GM18867 (cell line): Measurements from ENCODE around the gene LRPAP1.
"Not testable (repeated sequence)": the region's sequence is repeated elsewhere in the genome, so short reads cannot be mapped to it uniquely, and the experiment has no call there.

Experiments
- ATAC-seq: cut with Tn5 transposase; IDR thresholded peaks from one replicate; pipeline ENCODE4 v1.9.1; 2021; ENCODE audit warnings: mild to moderate bottlenecking, moderate library complexity; ENCODE audit not compliant: unreplicated experiment

Gene LRPAP1

DNA sequence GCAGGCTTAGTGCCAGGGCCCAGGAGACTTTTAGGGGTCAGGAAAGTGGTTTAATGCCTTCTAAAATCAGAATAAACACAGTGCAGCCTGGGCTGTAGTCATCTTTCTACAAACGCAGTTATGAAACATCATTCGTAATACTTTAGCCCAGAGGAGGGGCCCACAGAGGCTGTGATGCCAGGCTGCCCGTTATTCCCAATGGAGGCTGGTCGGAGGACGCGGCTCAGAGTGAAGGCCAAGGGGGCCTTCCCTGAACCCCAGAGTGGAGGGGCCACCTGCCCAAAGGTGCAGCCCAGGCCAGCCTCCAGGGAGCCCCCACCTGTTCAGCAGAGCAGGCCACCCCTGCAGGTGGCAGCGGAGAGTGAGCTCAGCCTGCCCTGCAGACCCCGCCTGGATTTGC lies 29.9 kb upstream of the LRPAP1 start:
- ATAC-seq = not testable (repeated sequence)

DNA sequence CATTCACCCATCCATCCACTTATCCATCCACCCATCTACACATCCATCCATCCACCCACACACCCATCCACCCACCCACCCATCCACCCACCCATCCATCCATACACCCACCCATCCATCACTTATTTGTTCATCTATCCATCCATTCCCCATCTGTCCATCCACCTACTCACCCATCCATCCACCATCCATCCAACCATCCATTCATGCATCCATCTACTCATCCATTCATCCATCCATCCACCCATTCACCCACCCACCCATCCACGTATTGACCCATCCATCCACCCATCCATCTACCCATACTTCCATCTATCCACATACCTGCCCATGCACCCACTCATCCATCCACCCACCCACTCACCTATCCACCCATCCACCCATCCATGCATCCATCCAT lies 28.2 kb upstream of the LRPAP1 start:
- ATAC-seq = not testable (repeated sequence)

DNA sequence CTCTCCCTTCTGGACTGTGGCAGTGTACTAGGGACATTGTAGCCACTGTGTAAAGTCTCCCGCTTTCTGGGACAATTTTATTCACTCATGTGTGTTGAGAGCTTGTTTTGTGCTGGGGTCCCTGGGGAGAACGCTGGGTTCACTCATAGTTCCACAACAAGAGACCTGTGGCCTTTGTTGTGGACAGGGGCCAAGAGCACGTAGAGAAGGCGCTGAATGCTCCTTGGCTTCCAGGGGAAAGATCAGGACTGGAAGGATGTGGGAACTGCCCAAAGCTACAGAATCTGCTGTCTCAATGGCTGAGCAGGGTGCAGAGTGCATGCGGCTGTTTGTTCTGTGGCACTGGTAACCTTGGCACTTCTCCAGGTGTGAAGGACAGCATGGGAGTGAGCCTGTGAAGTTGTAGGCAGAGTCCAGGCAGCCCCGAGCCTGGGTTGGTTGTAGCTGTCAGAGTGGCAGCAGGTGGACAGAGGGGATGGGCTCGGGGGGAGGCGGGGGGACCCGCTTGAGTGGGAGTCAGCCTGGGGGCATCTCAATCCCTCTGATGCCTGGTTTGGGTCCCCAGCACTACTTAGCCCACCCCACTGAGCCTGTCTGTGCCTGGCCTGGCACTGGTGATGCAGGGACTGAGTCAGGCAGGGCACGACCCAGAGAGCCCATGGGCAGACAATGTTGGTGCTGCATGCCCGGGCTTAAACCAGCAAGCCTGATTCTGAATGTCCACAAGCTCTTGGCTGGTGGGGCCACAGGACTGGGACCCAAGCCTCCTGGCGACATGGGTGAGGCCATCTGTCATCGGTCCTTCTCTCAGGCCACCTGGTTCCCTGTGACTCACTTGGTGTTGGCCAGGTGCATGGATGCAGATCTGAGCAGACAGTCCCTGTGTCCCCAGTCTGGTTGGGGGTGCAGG lies 27.4 kb upstream of the LRPAP1 start:
- ATAC-seq = not testable (repeated sequence)

DNA sequence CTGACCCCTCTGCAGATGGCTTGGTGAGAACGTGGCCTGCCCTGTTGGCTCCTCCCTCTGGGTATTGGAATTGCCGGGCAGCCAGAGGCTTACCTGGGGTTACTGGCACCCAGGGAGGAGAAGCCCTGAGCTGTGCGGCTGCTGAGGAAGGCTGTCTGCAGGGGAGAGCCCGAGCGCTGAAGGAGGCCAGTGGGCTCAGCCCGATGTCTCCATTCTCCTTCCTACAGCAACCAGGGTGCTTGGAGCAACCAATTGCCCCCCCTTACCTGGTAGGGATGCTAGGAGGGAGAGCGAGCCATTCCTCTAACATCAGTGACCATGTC lies 26.3 kb upstream of the LRPAP1 start:
- not testable (repeated sequence) for ATAC-seq

DNA sequence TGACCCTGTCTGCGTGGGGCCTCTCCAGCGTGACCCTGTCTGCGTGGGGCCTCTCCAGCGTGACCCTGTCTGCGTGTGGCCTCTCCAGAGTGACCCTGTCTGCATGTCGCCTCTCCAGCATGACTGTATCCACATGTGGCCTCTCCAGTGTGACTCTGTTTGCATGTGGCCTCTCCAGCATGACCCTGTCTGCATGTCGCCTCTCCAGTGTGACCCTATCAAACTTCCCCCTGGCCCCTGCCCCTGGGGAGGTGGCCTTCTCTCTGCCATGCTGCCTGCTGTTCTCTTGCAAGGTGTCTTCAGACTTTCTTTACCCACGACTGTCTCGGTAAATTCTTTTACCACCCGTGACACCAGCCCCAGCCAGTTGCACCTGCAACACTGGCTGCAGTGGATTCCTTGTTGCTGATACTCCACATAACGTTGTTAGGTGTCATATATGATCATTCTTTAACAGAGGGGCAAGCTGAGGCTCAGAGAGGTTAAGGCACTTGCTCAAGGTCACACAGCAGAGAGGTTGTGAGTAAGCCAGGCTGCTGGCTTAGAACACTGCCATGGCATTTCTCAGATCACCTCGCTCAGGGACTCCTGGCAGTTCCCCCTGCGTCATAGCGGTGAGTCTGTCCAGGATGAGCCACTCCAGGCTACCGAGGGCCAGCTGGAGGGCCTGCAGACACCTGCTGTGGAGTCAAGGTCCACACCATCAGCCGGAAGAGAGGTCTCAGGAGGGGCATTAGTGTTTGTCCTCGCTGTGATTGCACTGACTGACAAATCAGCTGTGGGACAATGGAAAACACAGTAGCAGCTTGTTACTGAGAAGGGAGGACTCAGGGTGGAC lies 25.7 kb upstream of the LRPAP1 start:
- ATAC-seq = not testable (repeated sequence)

DNA sequence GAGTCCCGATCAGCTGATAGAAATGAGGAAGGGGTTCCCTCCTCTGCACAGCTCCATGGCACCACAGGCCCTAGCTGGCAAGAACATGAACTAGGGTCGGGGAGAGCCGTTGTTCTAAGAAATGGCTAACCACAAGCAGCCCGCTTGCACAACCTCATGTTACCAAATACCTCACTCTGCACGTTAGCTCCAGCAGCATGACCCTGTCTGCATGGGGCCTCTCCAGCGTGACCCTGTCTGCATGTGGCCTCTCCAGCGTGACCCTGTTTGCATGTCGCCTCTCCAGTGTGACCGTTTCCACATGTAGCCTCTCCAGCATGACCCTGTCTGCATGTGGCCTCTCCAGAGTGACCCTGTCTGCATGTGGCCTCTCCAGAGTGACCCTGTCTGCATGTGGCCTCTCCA lies 24.9 kb upstream of the LRPAP1 start:
- not testable (repeated sequence) for ATAC-seq

DNA sequence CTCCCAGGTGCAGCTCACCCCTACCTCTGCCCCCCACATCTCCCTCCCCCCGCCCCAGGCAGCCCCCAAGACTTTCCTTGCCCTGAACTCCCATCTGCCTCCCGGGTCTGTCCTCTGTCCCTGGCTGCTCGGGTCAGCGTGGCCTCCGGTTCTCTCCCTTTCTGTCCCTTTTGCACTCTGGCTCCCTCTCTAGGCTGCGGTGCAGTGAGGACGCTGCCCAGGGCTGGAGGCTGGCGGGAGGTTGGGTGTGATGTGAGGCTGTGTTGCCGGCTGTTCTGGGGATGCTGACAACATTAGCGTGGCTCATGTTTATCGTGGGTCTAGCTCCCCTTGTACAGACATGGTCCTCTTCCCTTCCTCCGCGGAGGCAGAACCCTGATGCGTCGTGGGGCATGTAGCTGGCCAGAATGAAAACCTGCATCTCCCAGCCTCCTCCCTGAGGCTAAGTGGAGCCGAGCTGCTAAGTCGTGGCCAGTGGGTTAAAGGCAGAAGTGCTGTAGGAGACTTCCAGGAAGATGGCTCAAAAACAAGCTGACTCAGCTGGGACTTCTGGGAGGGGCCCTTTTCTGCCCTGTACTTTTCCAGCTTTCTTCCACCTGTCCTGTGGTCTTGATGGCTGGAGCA lies 24.1 kb upstream of the LRPAP1 start:
- ATAC-seq = not testable (repeated sequence)

DNA sequence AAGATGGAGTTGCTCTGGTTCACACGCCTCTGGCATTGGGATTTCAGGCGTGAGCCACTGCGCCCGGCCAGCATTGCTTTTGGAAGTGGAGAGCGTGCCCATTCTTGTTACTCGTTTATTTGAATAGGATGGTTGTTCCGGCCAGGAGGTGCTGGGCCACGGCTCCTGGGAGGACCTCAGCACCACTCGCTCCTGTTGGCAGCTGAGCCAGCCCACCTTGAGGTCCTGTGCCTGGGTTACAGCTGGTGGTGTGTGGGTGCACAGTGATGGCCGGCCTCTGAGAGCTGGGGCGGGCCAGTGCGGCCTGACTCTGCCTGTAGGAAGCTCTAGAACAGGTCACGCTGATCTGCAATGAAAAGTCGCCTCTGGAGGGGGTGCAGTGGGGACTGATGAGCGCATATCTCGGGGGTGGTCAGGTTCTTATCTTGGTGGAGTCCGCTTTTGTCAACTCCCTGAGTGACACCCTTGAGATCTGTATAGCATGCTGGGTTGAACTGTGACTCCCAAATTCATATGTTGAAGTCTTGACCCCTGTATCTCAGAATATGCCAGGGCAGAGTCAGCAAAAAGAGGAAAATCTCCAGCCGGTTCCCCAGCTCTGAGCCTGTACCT lies 23.3 kb upstream of the LRPAP1 start:
- ATAC-seq = not testable (repeated sequence)

DNA sequence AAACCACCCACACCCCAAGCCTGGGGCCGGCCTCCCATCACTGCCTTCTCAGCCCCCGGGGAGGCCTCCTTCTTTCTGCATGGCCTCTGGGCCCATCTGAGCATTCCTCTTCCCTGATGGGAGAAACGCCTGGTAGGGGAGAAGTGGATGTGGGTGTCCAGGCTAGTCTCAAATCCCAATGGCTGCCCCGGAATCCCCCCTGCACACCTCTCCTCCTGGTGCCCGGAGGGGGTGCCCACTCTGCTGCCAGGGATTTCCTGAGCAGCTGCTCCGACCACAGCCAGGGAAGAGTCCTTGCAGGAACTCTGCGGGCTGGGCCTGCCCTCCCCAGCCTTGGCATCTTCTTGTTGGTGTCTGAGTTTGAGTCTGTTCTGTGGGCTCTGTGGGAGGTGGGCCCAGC lies 19.1 kb upstream of the LRPAP1 start:
- ATAC-seq = not testable (repeated sequence)

DNA sequence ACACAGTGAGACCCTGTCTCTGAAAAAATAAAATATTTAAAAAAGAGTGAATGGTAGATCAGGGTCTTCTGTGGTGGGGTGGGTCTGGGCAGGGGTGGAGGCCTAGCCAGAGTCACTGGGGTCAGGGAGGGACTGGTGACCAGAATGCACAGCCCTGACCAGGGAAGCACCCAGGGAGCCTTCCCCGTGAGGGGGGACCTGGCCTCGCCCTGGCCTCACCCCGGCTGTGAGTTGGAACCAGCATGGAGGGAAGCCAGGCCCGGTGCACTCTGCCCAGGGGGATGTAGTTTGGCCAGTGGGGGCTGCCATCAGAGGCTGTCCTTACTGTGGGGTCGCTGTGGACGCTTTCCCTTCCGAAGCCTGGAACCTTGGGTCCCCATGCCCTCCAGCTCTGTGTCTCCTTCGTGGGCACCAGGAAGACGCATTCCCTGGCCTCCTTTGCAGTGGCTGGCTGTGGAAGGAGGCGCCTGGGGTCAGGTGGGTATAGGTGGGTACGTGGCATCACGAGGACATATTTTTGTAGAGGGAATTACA lies 18.6 kb upstream of the LRPAP1 start:
- not testable (repeated sequence) for ATAC-seq

DNA sequence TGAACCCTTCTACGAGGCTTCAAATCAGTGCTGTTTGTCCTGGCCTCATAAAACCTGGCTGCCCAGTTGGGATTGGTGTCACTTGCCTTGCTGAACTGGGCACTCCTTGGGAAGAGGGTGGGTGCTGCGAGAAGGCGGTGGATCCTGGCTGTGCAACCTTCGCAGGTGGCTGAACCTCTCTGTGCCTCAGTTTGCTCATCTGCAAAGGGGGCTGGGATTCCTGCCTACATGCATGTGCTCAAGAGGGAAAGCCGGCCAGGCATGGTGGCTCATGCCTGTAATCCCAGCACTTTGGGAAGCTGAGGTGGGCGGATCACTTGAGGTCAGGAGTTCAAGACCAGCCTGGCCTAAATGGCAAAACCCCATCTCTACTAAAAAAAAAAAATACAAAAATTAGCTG lies 17.8 kb upstream of the LRPAP1 start:
- ATAC-seq = not testable (repeated sequence)

DNA sequence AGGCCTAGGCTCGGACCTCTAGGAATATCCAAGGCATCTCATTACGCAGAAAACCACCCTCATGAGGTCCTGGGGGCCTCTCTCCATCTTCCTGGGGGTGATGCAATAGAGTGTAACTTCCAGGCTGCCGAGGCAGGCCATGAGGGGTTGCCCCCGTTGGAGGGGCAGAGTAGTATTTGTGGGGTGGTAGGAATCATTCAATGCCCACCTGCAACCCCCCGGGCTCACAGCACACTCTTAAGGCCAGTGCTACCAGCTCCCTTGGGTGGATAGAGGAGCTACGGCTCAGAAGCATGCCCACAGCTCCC lies 17.4 kb upstream of the LRPAP1 start:
- ATAC-seq = not testable (repeated sequence)

DNA sequence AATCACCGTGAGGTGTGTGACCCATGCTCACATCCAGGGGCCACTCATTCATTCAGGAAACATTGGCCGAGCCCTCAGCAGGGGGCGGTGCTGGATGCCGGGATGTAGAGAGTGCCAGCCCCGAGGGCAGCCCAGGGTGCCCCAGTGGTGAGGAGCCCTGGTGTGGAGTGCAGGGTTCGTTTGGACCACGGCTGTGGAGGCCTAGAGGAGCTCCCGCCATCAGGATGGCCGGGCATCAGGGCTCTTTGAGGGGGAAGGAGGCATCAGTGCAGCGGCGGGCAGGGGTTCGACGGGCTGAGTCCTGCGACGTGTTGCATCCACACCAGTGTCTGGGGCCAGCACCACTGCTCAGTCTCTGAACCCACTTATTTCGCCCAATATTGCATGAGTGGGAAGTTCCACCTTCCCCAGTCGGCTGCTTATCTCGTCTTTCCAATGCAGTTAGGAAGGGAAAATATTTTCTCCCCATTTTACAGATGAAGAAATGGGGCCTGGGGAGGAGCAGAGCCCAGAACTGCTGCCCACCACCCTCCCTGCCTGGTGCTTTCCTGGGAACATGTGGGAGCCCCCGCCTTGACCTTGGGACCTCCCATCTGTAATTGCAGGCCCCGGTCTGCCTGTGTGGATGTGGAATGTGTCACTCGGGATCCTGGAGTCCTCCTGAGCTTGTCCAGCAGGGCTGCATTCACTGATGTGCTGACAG lies 16.9 kb upstream of the LRPAP1 start:
- not testable (repeated sequence) for ATAC-seq

DNA sequence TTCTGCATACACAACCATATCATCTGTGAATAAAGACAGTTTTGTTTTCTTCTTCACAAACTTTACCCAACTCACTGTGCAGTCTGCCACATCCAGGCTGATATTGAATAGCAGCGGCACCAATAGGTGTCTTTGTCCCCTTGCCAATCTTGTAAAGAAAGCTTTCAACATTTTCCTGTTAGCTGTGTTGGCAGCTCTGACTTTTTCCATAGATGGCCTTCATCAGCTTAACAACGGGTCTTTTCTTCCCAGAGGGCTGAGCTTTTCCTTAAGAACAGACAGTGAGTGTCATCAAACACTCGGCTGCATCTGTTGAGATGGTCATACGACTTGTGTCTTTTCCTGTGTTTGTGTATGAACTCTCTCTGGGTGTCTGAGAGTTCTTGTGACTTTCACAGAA lies 14.5 kb upstream of the LRPAP1 start:
- ATAC-seq = not testable (repeated sequence)

DNA sequence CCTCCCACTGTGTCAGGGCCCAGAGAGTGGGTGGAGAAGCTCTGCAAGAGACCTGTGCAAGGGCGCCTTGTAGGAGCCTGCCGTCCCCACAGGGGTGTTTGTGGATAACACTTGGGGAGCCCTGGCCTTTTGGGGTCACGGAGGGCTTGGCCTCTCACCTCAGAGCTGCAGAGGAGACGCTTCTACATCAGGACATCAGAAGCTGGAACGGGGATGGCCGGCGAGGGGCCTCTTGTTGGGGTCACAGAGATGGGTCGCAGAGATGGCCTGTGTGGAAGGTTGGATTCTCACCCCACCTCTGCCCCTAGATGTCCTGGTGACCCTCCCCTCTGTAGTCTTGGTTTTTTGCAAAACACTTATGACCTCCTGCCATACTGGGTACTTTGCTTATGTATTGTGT lies 13.1 kb upstream of the LRPAP1 start:
- not testable (repeated sequence) for ATAC-seq

DNA sequence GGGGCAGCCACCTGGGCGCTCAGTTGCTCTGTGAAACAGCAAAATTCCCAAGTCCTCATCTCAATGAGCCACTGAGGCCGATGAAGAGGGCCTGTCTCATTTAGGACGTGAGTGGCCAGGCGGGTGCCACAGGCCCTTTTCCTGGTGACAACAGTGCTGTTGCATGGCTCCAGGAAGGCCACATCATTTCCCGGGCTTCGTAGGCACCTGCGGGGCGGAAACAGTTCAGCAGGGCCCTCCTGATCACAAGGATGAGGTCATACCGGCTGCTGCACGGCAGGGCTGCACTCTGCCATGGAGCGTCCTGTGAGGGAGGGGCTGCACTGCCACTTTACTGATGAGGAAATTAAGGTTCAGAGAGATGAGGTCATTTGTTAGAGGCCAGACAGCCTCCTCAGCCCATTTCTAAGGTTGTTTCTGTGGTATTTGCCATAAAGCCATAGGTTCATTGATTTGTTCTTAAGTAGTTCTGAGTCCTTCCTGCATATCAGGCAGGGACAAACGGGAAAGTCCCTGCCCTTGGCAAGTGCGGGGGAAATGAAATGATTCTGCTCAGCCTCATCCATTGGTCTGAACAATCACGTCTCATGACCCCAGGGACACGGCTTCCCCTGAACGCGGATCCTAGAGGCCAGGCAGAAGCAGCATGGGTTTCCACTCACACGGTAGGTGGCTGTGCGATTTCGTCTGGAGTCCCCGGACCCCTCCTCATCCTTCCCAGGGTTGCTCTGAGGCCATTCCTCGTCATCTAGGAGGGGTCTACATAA lies 12.2 kb upstream of the LRPAP1 start:
- ATAC-seq = not testable (repeated sequence)

DNA sequence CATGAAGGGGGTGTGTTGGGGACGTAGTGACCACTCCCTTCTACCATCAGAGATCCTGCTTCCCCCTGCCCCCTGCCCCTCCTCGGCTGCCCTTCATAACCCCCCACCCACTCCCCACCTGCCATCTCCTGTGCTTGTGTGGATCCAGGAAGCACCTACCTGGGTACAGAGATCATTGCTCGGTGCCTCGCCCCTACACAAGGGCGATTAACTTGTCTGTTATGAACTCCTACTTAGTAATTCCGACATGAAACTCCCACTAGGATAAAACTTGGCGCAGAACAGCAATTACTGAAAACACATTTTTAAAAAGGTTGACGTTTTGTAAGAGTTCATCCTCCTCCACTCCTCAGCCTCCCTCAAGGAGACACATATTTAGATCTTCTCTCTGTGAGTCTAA lies 11.2 kb upstream of the LRPAP1 start:
- not testable (repeated sequence) for ATAC-seq

DNA sequence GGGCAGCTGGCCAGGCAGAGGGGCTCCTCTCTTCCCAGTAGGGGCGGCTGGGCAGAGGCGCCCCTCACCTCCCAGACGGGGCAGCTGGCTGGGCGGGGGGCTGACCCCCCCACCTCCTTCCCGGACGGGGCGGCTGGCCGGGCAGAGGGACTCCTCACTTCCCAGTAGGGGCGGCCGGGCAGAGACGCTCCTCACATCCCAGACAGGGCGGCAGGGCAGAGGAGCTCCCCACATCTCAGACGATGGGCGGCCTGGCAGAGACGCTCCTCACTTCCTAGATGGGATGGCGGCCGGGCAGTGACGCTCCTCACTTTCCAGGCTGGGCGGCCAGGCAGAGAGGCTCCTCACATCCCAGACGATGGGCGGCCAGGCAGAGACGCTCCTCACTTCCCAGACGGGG lies 6.7 kb upstream of the LRPAP1 start:
- not testable (repeated sequence) for ATAC-seq

DNA sequence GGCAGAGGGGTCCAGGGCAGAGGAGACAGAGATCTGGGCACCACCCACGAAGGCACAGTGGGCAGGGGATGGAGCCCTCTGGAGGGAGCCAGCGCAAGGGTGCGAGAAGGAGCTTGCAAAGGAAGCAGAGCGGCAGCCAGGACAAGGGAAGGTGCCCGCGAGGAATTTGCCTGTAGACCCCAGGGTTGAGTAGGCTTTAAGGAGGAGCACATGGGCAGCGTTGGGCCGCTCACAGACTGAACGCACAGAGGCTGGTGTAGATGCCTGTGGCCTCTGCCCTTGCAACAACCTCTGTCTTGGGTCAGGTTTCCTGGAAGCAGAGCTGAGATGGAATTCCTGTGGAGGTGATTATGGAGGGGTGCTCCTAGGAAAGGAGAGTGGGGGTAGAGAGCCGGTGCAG lies 3.6 kb upstream of the LRPAP1 start:
- not testable (repeated sequence) for ATAC-seq

DNA sequence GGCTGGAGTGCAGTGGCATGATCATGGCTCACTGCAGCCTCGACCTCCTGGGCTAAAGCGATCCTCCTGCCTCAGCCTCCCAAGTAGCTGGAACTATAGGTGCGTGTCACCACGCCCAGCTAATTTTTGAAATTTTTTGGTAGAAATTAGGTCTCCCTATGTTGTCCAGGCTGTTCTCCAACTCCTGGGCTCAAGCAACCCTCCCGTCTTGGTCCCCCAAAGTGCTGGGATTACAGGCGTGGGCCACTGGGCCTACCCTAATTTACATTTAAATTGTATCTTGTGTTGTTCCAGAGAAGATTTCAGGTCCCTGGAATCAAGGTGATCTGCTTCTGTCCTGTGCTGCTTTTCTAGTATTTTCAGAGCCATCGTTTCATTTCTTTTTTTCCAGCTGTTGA lies 1.2 kb upstream of the LRPAP1 start:
- no peak for ATAC-seq
